A673 (cell line): Measurements from ENCODE around the gene L3MBTL1. TPM values are rescaled to one million over a fixed set of nuclear protein-coding genes. Genes with fewer than 3 reads are reported as not detected.

ENCODE experiments used
- BruUV-seq: library from RNA; stranded (reverse); fragments of 400-500 nt; replicated peaks from 2 replicates; lab custom pipeline; 2021; lab: Mats Ljungman, UMichigan
- CTCF ChIA-PET: fragments of 300-600 bp; sonication (Branson Sonifier 250); formaldehyde crosslinking; loops from one replicate; lab custom pipeline; 2022; ENCODE audit warnings: antibody characterized with exemption; lab: Charles Lee
- POLR2A ChIA-PET: fragments of 300-600 bp; sonication (Branson Sonifier 250); formaldehyde crosslinking; loops from one replicate; lab custom pipeline; 2022; ENCODE audit warnings: antibody characterized with exemption; ENCODE audit not compliant: low non-redundant PET; lab: Charles Lee
- DNase-seq: peaks from one replicate; pipeline ENCODE4 v3.0.0-alpha.2; 2015; ENCODE audit warnings: low spot score
- H3K27ac ChIP-seq: fragments of 200-600 bp; sonication (generic); 2 replicates; pipeline ENCODE4 v1.5.1; 2016; ENCODE audit warnings: mixed run types, low read depth, mild to moderate bottlenecking, mixed read lengths, antibody characterized with exemption, low read length; ENCODE audit not compliant: poor library complexity, severe bottlenecking
- H3K27me3 ChIP-seq: fragments of 200-600 bp; sonication (generic); replicated peaks from 2 replicates; pipeline ENCODE4 v1.6.1; 2017; ENCODE audit warnings: mixed run types, low read depth, mild to moderate bottlenecking, mixed read lengths, antibody characterized with exemption, low read length; ENCODE audit not compliant: insufficient read depth, poor library complexity
- H3K36me3 ChIP-seq: fragments of 200-600 bp; sonication (generic); 2 replicates; pipeline ENCODE4 v1.6.1; 2016; ENCODE audit warnings: mixed run types, mild to moderate bottlenecking, mixed read lengths, antibody characterized with exemption, low read length; ENCODE audit not compliant: insufficient read depth, poor library complexity, severe bottlenecking
- H3K4me1 ChIP-seq: fragments of 200-600 bp; sonication (generic); 2 replicates; pipeline ENCODE4 v1.6.1; 2017; ENCODE audit warnings: mixed run types, mild to moderate bottlenecking, mixed read lengths, antibody characterized with exemption, low read length; ENCODE audit not compliant: insufficient read depth, poor library complexity, severe bottlenecking
- H3K4me3 ChIP-seq: fragments of 200-600 bp; sonication (generic); 2 replicates; pipeline ENCODE4 v1.5.1; 2016; ENCODE audit warnings: low read depth, mixed run types, mild to moderate bottlenecking, mixed read lengths, low read length; ENCODE audit not compliant: poor library complexity, severe bottlenecking
- H3K9me3 ChIP-seq: fragments of 200-600 bp; sonication (generic); 2 replicates; pipeline ENCODE4 v1.6.1; 2016; ENCODE audit warnings: mixed run types, low read depth, mild to moderate bottlenecking, mixed read lengths, antibody characterized with exemption, low read length; ENCODE audit not compliant: poor library complexity, severe bottlenecking
- EZH2 ChIP-seq: fragments of 200-600 bp; sonication (generic); IDR thresholded peaks from 2 replicates; pipeline ENCODE4 v1.6.1; 2017; ENCODE audit warnings: borderline replicate concordance, low read depth, mild to moderate bottlenecking, mixed read lengths, antibody characterized with exemption, low read length; ENCODE audit not compliant: poor library complexity, severe bottlenecking
- intact Hi-C: fragments of 100-400 bp; cut with micrococcal nuclease; formaldehyde crosslinking; loops from one replicate; pipeline ENCODE4 v1.10.0; 2022; ENCODE audit not compliant: unreplicated experiment
- total RNA-seq: library from RNA; stranded (reverse); gene quantifications from 2 replicates; pipeline ENCODE4 v1.2.3, GENCODE V29; 2021
- TF ChIP-seq, protein P1 (sequence below): fragments of 300-800, 200-600 bp; sonication (generic); conservative IDR thresholded peaks from 2 replicates; pipeline ENCODE4 v1.5.1; 2017; ENCODE audit warnings: low read depth, mild to moderate bottlenecking, antibody characterized with exemption, low read length, moderate library complexity, mixed read lengths

L3MBTL1 gene
- total RNA-seq, 1 experiment from 2014 or later, result 8.1 TPM

DNA sequence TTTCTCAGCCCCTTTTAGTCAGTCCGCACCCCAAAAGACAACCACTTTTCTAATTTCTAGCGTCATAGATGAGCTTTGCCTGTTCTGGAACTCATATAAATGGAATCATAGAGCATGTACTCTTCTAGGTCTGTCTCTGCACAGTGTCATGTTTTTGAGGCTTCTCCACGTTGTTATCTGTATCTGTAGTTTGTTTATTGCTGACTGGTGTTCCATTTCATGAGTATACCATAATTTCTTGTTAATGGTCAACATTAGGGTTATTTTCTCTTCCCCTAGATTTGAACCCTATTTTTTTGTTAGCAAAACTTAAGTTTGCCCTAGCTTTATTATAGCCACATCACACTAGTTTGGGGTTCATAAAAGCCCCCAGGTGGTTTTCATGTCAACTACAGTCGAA is 35.2 kb downstream of the L3MBTL1 start:
- H3K27me3 ChIP-seq, result no peaks in the 10 kb centered on the region
- no TSS peak for BruUV-seq
- H3K4me3 ChIP-seq, result no peak overlapping the region
- ChIA-PET CTCF (no interaction called here), POLR2A (no interaction called here)
- no peak for DNase-seq
- no peak overlapping the region for H3K27ac ChIP-seq
- no peaks in the 10 kb centered on the region for H3K9me3 ChIP-seq
- no peaks in the 10 kb centered on the region for H3K36me3 ChIP-seq
- TF ChIP-seq, protein P1, sequence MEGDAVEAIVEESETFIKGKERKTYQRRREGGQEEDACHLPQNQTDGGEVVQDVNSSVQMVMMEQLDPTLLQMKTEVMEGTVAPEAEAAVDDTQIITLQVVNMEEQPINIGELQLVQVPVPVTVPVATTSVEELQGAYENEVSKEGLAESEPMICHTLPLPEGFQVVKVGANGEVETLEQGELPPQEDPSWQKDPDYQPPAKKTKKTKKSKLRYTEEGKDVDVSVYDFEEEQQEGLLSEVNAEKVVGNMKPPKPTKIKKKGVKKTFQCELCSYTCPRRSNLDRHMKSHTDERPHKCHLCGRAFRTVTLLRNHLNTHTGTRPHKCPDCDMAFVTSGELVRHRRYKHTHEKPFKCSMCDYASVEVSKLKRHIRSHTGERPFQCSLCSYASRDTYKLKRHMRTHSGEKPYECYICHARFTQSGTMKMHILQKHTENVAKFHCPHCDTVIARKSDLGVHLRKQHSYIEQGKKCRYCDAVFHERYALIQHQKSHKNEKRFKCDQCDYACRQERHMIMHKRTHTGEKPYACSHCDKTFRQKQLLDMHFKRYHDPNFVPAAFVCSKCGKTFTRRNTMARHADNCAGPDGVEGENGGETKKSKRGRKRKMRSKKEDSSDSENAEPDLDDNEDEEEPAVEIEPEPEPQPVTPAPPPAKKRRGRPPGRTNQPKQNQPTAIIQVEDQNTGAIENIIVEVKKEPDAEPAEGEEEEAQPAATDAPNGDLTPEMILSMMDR, result no peak
- no peak for TF ChIP-seq EZH2
- H3K4me1 ChIP-seq, result no peaks in the 10 kb centered on the region
- intact Hi-C loops, result no loop called here

DNA sequence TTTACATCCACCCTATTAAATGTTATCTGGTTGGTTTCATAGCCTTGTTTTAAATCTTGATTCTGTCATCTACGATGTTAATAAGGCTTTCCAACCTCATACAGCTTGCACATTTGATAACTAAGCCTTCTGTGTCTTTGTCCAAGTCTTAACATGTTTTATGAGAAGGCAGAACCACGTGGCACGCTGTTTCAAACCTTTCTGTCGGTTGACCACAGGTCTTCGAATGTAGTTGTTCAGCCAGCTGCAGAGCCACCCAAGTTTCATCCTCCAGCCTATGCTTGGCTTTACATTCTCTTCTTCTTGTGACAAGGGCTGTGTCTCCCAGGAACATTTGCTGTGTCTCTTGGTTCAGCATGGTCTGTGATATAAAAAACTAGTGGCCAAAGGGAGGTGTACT is 35.6 kb downstream of the L3MBTL1 start:
- no peak overlapping the region for H3K4me3 ChIP-seq
- H3K27me3 ChIP-seq, result no peaks in the 10 kb centered on the region
- H3K36me3 ChIP-seq, result no peaks in the 10 kb centered on the region
- ChIA-PET POLR2A (no interaction called here), CTCF (no interaction called here)
- intact Hi-C loops, result no loop called here
- no peak overlapping the region for H3K27ac ChIP-seq
- TF ChIP-seq EZH2, result no peak
- TF ChIP-seq, protein P1, result no peak
- no peaks in the 10 kb centered on the region for H3K9me3 ChIP-seq
- no TSS peak for BruUV-seq
- H3K4me1 ChIP-seq, result no peaks in the 10 kb centered on the region
- no peak for DNase-seq

DNA sequence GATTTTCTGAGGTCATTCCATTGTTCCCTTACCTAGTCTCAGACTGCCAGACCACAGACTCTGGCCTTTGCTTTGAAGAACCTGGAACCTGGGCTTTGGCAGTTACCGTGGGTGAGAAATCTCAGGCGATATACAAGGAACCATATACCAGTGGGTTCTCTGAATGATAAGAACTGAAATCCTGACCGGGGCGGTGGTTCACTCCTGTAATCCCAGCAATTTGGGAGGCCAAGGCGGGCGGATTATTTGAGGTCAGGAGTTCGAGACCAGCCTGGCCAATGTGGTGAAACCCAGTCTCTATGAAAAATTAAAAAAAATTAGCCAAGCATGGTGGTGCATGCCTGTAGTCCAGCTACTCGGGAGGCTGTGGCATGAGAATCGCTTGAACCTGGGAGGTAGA is 37.0 kb downstream of the L3MBTL1 start:
- intact Hi-C loops, result no loop called here
- TF ChIP-seq, protein P1, result no peak
- no peak for TF ChIP-seq EZH2
- ChIA-PET CTCF (interaction anchor here (0.7 kb wide), 1 partner anchor 547 kb away, joined by 4 read pairs; no protein-coding TSS in a partner anchor), POLR2A (no interaction called here)
- no peaks in the 10 kb centered on the region for H3K9me3 ChIP-seq
- H3K27me3 ChIP-seq, result no peaks in the 10 kb centered on the region
- no peak overlapping the region for H3K4me3 ChIP-seq
- H3K4me1 ChIP-seq, result no peaks in the 10 kb centered on the region
- DNase-seq, result no peak
- H3K36me3 ChIP-seq, result no peaks in the 10 kb centered on the region
- BruUV-seq, result no TSS peak
- no peak overlapping the region for H3K27ac ChIP-seq
